NCI-H1694 treated with DMSO at 0.1 percent for 48 hours (cell line): ENCODE results near the gene XIRP1.

Experiments
- DNase-seq: peaks from one replicate; lab custom pipeline; 2025; lab: John Stamatoyannopoulos, UW

The XIRP1 gene

GRCh38 chr3:39144095-39144747 lies 48.2 kb downstream of the XIRP1 start:
- no peak for DNase-seq

DNA sequence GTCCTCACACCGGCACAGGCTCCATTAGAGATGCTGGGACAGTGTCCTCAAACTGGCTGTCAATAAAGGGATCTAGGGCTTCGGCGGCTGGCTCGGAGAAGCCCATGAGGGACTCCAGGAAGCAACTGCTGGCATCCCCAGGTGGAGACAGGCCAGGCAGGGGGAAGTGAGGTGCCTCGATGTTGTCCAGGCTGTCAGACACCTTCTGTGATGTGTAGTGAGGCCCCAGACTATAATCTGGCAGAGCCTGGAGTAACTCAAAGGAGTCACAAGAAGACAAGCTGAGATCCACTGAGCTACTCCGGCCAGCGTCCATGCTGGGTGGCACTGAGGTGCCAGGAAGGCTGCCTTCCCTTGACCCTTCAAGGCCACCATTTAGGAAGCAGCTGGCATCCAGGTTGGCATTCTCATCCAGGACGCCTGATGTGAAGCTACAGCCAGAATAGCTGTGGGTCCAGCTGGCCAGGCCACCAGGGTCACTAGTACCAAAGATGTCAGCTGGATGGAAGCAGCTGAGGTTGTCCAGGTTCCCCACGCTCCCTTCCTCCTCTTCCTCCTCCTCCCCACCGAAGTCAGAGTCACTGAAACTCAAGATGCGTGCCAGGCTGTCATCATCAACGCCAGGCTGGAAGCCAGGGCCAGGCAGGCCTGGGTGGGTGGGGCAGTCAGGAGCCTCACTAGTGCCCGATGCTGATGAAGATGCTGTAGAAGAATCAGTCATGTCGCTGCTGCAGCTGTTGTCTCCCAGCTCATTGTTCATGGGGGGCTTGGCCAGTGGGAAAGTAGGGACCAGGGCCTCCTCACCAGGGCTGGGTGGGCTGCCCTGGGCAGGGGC lies 49.1 kb downstream of the XIRP1 start:
- no peak for DNase-seq

DNA sequence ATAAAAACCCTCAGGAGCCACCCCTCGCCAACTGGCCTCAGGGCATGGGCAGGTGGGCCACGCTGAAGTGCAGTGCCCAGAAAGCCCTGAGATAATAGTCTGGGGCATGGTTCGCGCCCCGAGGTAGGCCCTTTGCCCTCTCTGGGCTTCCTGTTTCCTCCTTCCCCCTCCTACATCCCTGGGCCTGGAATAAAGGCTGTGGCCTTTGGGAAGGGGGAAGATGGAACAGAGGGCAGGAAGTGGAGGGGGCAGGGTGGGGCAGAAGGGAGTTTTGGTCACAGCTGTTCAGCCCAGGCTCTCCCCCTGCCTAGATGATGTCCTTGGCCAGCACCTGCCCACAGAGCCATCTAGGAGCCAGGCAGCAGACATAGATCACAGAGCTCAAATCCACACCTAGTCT lies 50.3 kb downstream of the XIRP1 start:
- no peak for DNase-seq

GRCh38 chr3:39141171-39141995 lies 51.0 kb downstream of the XIRP1 start:
- no peak for DNase-seq

GRCh38 chr3:39140341-39140971 lies 51.9 kb downstream of the XIRP1 start:
- DNase-seq: no peak

DNA sequence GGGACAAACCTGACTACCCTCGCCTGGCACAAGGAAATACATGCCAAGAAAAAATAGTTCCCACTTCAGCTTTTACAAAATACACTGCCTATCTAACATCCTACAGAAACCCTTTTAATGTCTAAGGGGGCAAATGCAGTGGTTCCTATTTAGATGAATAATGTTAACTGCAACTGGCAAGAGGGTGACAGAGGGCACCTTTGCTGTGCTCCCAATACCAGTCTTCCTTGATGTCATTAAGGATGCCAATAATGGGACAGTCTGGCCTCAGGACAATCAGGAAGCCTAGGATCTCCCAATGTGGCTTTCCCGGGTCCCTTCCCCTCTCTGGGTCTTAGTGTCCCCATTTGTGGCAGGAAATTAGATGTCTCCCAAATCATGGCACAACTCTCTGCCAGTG lies 53.0 kb downstream of the XIRP1 start:
- DNase-seq: no peak

GRCh38 chr3:39138804-39139415 lies 53.5 kb downstream of the XIRP1 start:
- no peak for DNase-seq

DNA sequence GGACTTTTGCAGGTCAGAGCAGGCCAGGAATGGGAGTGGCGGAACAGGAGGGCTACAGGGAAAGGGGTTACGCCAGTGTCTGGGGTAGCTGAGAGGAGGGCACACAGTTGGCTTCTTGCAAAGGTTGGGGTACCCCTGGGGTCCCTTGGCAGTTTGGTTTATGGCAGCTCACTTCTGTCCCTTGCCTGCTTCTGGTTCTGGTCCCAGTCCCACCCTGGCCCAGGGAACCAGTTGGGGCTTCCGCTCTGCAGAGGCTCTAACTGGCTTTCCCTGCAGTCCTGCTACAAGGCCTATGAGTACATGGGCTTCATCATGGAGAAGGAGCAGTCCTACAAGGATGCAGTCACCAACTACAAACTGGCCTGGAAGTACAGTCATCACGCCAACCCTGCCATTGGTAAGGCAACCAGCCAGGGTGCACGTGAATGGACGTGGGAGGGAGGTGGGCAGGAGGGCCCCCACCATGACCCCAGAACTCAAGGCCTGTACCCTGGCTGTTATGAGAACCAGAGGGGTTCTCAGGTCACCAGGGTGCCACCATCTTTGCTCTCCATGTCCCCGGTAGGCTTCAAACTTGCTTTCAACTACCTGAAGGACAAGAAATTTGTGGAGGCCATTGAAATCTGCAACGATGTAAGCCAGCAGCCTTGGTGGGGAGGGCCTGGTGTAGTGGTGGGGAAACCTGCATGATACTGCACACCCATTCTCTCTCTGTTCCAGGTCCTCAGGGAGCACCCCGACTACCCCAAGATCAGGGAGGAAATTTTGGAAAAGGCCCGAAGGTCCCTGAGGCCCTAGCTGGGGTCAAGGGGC lies 54.2 kb downstream of the XIRP1 start:
- no peak for DNase-seq

DNA sequence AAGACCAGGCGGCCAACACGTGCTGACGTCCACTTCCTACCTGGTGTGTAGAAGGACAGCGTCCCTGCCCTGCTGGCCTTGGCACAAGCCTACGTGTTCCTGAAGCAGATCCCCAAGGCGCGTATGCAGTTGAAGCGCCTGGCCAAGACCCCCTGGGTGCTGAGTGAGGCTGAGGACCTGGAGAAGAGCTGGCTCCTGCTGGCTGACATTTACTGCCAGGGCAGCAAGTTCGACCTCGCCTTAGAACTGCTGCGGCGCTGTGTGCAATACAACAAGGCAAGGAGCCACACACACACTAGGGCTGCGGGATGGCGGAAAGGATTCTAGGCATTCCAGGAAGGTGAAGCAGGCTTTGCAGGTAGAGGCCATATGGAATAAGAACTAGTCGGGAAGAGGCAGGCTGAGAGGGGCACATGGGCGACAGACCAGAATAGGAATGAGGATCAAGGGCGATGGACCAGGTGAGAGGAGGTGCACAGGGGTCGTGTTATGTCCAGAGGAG lies 54.9 kb downstream of the XIRP1 start:
- DNase-seq: no peak

DNA sequence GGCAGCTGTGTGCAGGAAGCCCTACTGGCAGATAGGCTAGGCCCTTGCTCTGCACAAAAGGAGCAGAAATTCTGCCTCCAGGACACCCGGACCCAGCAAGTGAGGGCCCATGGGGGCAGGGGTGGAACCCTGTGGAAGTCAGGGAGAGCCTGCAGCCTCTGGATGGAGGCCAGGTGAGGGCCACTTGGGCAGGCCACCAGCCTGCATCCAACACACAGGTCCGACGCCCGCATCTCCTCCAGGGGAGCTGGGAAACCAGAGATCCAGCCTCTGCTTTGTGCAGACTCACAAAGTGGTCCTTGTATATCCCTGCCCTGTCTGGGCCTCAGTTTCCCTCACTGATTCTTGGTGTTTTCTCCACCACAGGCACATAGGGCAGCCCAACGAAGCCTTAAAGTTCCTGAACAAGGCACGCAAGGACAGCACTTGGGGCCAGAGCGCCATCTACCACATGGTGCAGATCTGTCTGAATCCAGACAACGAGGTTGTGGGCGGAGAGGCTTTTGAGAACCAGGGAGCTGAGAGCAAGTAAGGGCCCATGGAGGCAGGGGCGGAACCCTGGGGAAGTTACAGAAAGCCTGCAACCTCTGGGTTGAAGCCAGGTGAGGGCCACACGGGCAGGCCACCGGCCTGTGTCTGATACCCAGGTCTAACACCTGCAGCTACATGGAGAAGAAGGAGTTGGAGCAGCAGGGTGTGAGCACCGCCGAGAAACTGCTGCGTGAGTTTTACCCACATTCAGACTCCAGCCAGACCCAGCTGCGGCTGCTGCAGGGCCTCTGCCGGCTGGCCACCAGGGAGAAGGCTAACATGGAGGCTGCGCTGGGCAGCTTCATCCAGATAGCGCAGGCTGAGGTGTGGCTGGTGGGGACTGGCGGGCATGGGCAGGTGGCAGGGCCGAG lies 55.6 kb downstream of the XIRP1 start:
- no peak for DNase-seq

GRCh38 chr3:39135170-39135805 lies 57.1 kb downstream of the XIRP1 start:
- no peak for DNase-seq

DNA sequence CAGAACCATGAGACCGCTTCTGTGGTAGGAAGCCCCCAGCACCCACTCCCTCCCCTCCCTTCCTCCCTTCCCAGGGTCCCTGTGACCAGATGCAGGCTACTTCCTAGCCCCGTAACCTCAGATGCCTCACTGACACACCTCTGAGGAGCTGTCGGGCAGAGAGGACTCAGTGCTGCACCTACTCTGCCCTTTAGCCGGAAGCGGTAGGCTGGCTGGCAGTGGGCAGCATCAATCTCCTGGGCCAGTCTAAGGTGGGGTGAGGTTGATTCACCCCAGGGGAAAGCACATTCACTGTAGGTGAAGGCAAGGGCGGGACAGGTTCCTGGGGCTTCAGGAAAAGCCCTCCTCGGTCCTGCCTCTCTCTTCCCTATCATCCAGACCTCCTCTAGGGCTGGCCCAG lies 58.1 kb downstream of the XIRP1 start:
- no peak for DNase-seq

- DNase-seq: no peak
Measured at GRCh38 chr3:39133822-39134221, 58.6 kb downstream of the XIRP1 start.
